ENCODE measurements around the gene RNGTT. TPM values are rescaled to one million over a fixed set of nuclear protein-coding genes. Genes with fewer than 3 reads are reported as not detected.

RNGTT gene
- total and polyA plus RNA-seq, 10 of the 15 experiments (the other 5 are each of a cell fraction or from before 2014, with no cell fraction given): 7.7 to 30.4 (median 22.2) TPM

DNA sequence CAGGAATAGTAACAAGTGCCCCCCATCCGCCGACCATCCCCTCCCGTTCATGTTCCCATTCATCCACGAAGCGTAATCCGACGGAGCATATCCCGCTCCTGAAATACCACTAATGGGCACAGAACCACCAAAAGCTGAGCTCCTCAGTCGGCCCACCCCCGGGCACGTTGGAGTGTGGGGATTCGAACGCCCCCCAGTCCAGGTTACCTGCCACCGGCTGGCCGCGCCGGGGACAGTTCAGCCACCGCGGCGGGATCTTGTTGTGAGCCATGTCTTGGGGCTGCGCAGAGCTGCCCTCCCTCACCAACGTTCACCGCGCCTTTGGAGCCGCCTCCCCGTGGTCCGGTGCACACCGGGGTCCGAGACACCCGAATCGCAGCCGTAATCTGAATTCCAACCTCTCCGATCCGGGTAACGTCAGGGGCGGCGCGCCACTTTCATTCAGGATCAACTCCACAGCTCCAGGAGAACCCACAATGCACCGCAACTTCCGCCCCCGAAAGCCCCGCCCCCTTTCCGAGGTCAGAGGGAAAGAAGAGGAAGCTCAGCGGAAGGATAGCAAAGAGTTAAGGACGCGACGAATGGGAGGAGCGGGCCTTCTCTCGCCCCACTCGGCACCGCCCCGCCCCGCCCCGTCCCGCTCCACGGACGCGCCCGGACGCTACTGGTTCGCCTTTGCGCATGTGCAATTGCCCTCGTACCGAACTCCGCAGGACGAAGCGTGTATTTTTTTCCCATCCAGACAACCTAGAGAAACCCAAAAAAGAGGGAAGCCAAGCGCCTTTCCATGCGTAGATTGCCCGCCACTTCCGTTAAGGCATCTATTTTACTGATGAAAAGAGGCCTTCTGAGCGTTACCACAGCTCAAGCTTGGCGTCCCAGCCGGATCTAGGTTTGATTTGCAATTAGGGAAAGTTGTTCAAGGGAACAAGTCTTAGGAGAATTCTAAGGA, at the start of gene RNGTT (continued):
- TF ChIP-seq, protein P1, sequence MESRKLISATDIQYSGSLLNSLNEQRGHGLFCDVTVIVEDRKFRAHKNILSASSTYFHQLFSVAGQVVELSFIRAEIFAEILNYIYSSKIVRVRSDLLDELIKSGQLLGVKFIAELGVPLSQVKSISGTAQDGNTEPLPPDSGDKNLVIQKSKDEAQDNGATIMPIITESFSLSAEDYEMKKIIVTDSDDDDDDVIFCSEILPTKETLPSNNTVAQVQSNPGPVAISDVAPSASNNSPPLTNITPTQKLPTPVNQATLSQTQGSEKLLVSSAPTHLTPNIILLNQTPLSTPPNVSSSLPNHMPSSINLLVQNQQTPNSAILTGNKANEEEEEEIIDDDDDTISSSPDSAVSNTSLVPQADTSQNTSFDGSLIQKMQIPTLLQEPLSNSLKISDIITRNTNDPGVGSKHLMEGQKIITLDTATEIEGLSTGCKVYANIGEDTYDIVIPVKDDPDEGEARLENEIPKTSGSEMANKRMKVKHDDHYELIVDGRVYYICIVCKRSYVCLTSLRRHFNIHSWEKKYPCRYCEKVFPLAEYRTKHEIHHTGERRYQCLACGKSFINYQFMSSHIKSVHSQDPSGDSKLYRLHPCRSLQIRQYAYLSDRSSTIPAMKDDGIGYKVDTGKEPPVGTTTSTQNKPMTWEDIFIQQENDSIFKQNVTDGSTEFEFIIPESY (IDR thresholded peaks at IDR 0.05): no peak
- TF ChIP-seq STAT1 (conservative IDR thresholded peaks at IDR 0.05): no peak
- no peak for TF ChIP-seq MEF2A (IDR thresholded peaks at IDR 0.05; ENCODE audit: insufficient read depth, low read depth, low read length)
- TF ChIP-seq YY1 (IDR thresholded peaks at IDR 0.05; ENCODE audit: low read depth, low read length): no peak
- TF ChIP-seq POLR2AphosphoS2 (IDR thresholded peaks at IDR 0.05; ENCODE audit: low read depth, low read length): peak; percentile 67; the same call in 1 of the 2 replicates
- TF ChIP-seq WRNIP1 (IDR thresholded peaks at IDR 0.05; ENCODE audit: borderline replicate concordance, low read depth, low read length): no peak
- no peak for TF ChIP-seq CBX5 (IDR thresholded peaks at IDR 0.05; ENCODE audit: low read depth)
- TF ChIP-seq CBFB (IDR thresholded peaks at IDR 0.05; ENCODE audit: low read depth): peak; percentile 93
- no peak for TF ChIP-seq YBX1 (IDR thresholded peaks at IDR 0.05)
- TF ChIP-seq HCFC1 (IDR thresholded peaks at IDR 0.05; ENCODE audit: low read length): peak; percentile 53
- TF ChIP-seq KAT2A (conservative IDR thresholded peaks at IDR 0.05; ENCODE audit: control insufficient read depth, low read depth, low read length): no peak
- TF ChIP-seq POU2F2 (IDR thresholded peaks at IDR 0.05; ENCODE audit: borderline replicate concordance, low read depth, low read length): peak; percentile 24; the same call in 1 of the 3 replicates
- TF ChIP-seq, protein P2, sequence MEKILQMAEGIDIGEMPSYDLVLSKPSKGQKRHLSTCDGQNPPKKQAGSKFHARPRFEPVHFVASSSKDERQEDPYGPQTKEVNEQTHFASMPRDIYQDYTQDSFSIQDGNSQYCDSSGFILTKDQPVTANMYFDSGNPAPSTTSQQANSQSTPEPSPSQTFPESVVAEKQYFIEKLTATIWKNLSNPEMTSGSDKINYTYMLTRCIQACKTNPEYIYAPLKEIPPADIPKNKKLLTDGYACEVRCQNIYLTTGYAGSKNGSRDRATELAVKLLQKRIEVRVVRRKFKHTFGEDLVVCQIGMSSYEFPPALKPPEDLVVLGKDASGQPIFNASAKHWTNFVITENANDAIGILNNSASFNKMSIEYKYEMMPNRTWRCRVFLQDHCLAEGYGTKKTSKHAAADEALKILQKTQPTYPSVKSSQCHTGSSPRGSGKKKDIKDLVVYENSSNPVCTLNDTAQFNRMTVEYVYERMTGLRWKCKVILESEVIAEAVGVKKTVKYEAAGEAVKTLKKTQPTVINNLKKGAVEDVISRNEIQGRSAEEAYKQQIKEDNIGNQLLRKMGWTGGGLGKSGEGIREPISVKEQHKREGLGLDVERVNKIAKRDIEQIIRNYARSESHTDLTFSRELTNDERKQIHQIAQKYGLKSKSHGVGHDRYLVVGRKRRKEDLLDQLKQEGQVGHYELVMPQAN (conservative IDR thresholded peaks at IDR 0.05): peak; percentile 79
- peak; percentile 65 for TF ChIP-seq SP1 (IDR thresholded peaks at IDR 0.05; ENCODE audit: low read depth, low read length)
- peak; percentile 94 for TF ChIP-seq NR2C1 (IDR thresholded peaks at IDR 0.05)
- no peak for TF ChIP-seq TCF7 (IDR thresholded peaks at IDR 0.05; ENCODE audit: borderline replicate concordance)
- 0 out of 4 replicates have a peak, but pooled peaks of 1 of the 2 experiments have one; percentile 3 for TF ChIP-seq BHLHE40 (IDR thresholded peaks at IDR 0.05; ENCODE audit: borderline replicate concordance in 1 of 2, low read depth in 2 of 2, low read length in 1 of 2)
- TF ChIP-seq ETV6 (conservative IDR thresholded peaks at IDR 0.05 in 1 of 2, IDR thresholded peaks at IDR 0.05 in 1 of 2; ENCODE audit: borderline replicate concordance in 1 of 2, low read depth in 1 of 2): 0 out of 4 replicates have a peak, but pooled peaks of 1 of the 2 experiments have one; percentile 32
- 0 out of 2 replicates have a peak, but pooled peaks have one; percentile 28 for TF ChIP-seq EED (IDR thresholded peaks at IDR 0.05; ENCODE audit: low read depth)
- TF ChIP-seq, protein P3, sequence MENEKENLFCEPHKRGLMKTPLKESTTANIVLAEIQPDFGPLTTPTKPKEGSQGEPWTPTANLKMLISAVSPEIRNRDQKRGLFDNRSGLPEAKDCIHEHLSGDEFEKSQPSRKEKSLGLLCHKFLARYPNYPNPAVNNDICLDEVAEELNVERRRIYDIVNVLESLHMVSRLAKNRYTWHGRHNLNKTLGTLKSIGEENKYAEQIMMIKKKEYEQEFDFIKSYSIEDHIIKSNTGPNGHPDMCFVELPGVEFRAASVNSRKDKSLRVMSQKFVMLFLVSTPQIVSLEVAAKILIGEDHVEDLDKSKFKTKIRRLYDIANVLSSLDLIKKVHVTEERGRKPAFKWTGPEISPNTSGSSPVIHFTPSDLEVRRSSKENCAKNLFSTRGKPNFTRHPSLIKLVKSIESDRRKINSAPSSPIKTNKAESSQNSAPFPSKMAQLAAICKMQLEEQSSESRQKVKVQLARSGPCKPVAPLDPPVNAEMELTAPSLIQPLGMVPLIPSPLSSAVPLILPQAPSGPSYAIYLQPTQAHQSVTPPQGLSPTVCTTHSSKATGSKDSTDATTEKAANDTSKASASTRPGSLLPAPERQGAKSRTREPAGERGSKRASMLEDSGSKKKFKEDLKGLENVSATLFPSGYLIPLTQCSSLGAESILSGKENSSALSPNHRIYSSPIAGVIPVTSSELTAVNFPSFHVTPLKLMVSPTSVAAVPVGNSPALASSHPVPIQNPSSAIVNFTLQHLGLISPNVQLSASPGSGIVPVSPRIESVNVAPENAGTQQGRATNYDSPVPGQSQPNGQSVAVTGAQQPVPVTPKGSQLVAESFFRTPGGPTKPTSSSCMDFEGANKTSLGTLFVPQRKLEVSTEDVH (IDR thresholded peaks at IDR 0.05; ENCODE audit: low read depth, partially characterized antibody): no peak
- TF ChIP-seq, protein P4, sequence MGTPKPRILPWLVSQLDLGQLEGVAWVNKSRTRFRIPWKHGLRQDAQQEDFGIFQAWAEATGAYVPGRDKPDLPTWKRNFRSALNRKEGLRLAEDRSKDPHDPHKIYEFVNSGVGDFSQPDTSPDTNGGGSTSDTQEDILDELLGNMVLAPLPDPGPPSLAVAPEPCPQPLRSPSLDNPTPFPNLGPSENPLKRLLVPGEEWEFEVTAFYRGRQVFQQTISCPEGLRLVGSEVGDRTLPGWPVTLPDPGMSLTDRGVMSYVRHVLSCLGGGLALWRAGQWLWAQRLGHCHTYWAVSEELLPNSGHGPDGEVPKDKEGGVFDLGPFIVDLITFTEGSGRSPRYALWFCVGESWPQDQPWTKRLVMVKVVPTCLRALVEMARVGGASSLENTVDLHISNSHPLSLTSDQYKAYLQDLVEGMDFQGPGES (IDR thresholded peaks at IDR 0.05): no peak
- no peak for TF ChIP-seq FOXM1 (IDR thresholded peaks at IDR 0.05; ENCODE audit: low read depth, low read length)
